Measurements from ENCODE around the gene SAMD8. TPM values are rescaled to one million over a fixed set of nuclear protein-coding genes. Genes with fewer than 3 reads are reported as not detected.

SAMD8 gene
- total RNA-seq, 1 experiment from 2014 or later, result 32.0 TPM

GRCh38 chr10:75074711-75075445 is 36.6 kb upstream of the SAMD8 start:
- DNase-seq (ENCODE audit: low read depth, low spot score) (no peak), ATAC-seq (no peak)
- POLR2A ChIA-PET, result interaction anchor here (0.7 kb wide), 1 partner anchor 316 kb away, joined by 3 read pairs; no protein-coding TSS in a partner anchor

GRCh38 chr10:75076348-75076747 is 35.1 kb upstream of the SAMD8 start:
- in situ Hi-C loops (cut with HindIII; ENCODE audit: low pct_unique_long_range_greater_than_20kb, low sequenced_read_pairs), result no loop called here
- no TSS peak for BruUV-seq (replicated peaks)
- POLR2A ChIA-PET, result interaction anchor here (0.6 kb wide), 1 partner anchor 158 kb away, joined by 3 read pairs; no protein-coding TSS in a partner anchor
- Histone ChIP-seq H3K36me3 (ENCODE audit: control insufficient read depth, insufficient read depth, low read length) (no peaks in the 10 kb centered on the region), H3K4me1 (ENCODE audit: control insufficient read depth, insufficient read depth, low read length) (no peaks in the 10 kb centered on the region), H3K27ac (ENCODE audit: low read length) (no peak overlapping the region), H3K4me3 (ENCODE audit: low read depth in 2 of 2, low read length in 2 of 2) (no peak overlapping the region), H3K9me3 (ENCODE audit: control insufficient read depth, insufficient read depth, low read depth, low read length) (no peaks in the 10 kb centered on the region), H3K27me3 (ENCODE audit: control insufficient read depth, insufficient read depth, low read length) (no peaks in the 10 kb centered on the region)
- intact Hi-C loops (cut with micrococcal nuclease; ENCODE audit: unreplicated experiment), result no loop called here
- no peak for ATAC-seq
- no peak for DNase-seq (ENCODE audit: low read depth, low spot score)
- CTCF ChIA-PET, result no interaction called here
- no peak for TF ChIP-seq CTCF (IDR thresholded peaks at IDR 0.05)

More at GRCh38 chr10:75074711-75075445, 36.6 kb upstream of the SAMD8 start:
- in situ Hi-C loops (cut with HindIII; ENCODE audit: low pct_unique_long_range_greater_than_20kb, low sequenced_read_pairs) (no loop called here), intact Hi-C loops (cut with micrococcal nuclease; ENCODE audit: unreplicated experiment) (no loop called here)
- Histone ChIP-seq H3K27me3 (ENCODE audit: control insufficient read depth, insufficient read depth, low read length) (no peaks in the 10 kb centered on the region), H3K4me1 (ENCODE audit: control insufficient read depth, insufficient read depth, low read length) (no peaks in the 10 kb centered on the region), H3K9me3 (ENCODE audit: control insufficient read depth, insufficient read depth, low read depth, low read length) (no peaks in the 10 kb centered on the region), H3K27ac (ENCODE audit: low read length) (no peak overlapping the region), H3K4me3 (ENCODE audit: low read depth in 2 of 2, low read length in 2 of 2) (no peak overlapping the region), H3K36me3 (ENCODE audit: control insufficient read depth, insufficient read depth, low read length) (no peaks in the 10 kb centered on the region)
- TF ChIP-seq TCF7L2 (IDR thresholded peaks at IDR 0.05; ENCODE audit: low read depth, low read length) (no peak), CTCF (IDR thresholded peaks at IDR 0.05) (no peak), POLR2AphosphoS5 (IDR thresholded peaks at IDR 0.05; ENCODE audit: low read depth, low read length) (no peak), REST (IDR thresholded peaks at IDR 0.05; ENCODE audit: insufficient read depth in 1 of 2, low read depth in 2 of 2, low read length in 1 of 2) (no peak), SIN3A (IDR thresholded peaks at IDR 0.05; ENCODE audit: borderline replicate concordance, insufficient read depth, low read depth, low read length) (no peak)
- no TSS peak for BruUV-seq (replicated peaks)
- CTCF ChIA-PET, result no interaction called here

Data from Panc1 (cell line).